ENCODE measurements around the gene CTCF. TPM values are rescaled to one million over a fixed set of nuclear protein-coding genes. Genes with fewer than 3 reads are reported as not detected.

The CTCF gene
- total and polyA plus RNA-seq, 2 experiments from 2014 or later = 64.5 to 72.3 TPM

GRCh38 chr16:67531247-67531646, 31.1 kb upstream of the CTCF start:
- Histone ChIP-seq H3K36me3 (ENCODE audit: insufficient read depth) (no peaks in the 10 kb centered on the region), H3K9me2 (ENCODE audit: insufficient read depth) (no peaks in the 10 kb centered on the region), H3K27me3 (ENCODE audit: insufficient read depth) (peaks cover 99% of the 10 kb centered on the region), H3K4me2 (no peak overlapping the region), H3K4me3 (no peak overlapping the region), H3K27ac (ENCODE audit: low read depth) (no peak overlapping the region), H3K4me1 (ENCODE audit: insufficient read depth) (peaks cover 8% of the 10 kb centered on the region; the same call in 1 of the 2 replicates), H3K79me2 (replicated peaks; ENCODE audit: insufficient read depth) (no peaks in the 10 kb centered on the region), H2AFZ (no peak overlapping the region), H4K20me1 (replicated peaks; ENCODE audit: insufficient read depth) (peaks cover 7% of the 10 kb centered on the region; the same call in 1 of the 2 replicates), H3F3A (replicated peaks; ENCODE audit: low read depth) (0 out of 2 replicates have a peak, but pooled peaks cover 10% of the 10 kb centered on the region)
- H3K27me3 Mint-ChIP-seq (ENCODE audit: insufficient read depth, low read depth, poor library complexity) = peaks cover 95% of the 10 kb centered on the region
- TF ChIP-seq REST (IDR thresholded peaks at IDR 0.05; ENCODE audit: unreplicated experiment) = no peak
- H3K36me3 Mint-ChIP-seq (ENCODE audit: low read depth) = no peaks in the 10 kb centered on the region
- no peak for ATAC-seq
- DNase-seq (ENCODE audit: low spot score) = no peak
- no peak overlapping the region for H3K27ac Mint-ChIP-seq
- no peaks in the 10 kb centered on the region; the same call in 2 of the 3 replicates for H3K9me3 Mint-ChIP-seq
- H3K4me1 Mint-ChIP-seq = peaks cover 4% of the 10 kb centered on the region; the same call in 2 of the 3 replicates
- H3K4me3 Mint-ChIP-seq = no peak overlapping the region; the same call in 2 of the 3 replicates

- H3K4me1 Mint-ChIP-seq = peaks cover 10% of the 10 kb centered on the region
These were observed 29.2 kb upstream of the CTCF start for GRCh38 chr16:67533024-67533560.

More at GRCh38 chr16:67533024-67533560, 29.2 kb upstream of the CTCF start:
- Histone ChIP-seq H3K4me2 (no peak overlapping the region), H4K20me1 (replicated peaks; ENCODE audit: insufficient read depth) (peaks cover 7% of the 10 kb centered on the region; the same call in 1 of the 2 replicates), H2AFZ (no peak overlapping the region), H3K79me2 (replicated peaks; ENCODE audit: insufficient read depth) (no peaks in the 10 kb centered on the region), H3K4me1 (ENCODE audit: insufficient read depth) (peaks cover 4% of the 10 kb centered on the region; the same call in 1 of the 2 replicates), H3F3A (replicated peaks; ENCODE audit: low read depth) (0 out of 2 replicates have a peak, but pooled peaks cover 7% of the 10 kb centered on the region), H3K27ac (ENCODE audit: low read depth) (no peak overlapping the region), H3K36me3 (ENCODE audit: insufficient read depth) (no peaks in the 10 kb centered on the region), H3K9me2 (ENCODE audit: insufficient read depth) (no peaks in the 10 kb centered on the region), H3K4me3 (no peak overlapping the region), H3K27me3 (ENCODE audit: insufficient read depth) (peaks cover 99% of the 10 kb centered on the region)
- TF ChIP-seq CTCF (conservative IDR thresholded peaks at IDR 0.05; ENCODE audit: low read depth in 2 of 2) = no peak
- no peak for TF ChIP-seq EZH2phosphoT487 (IDR thresholded peaks at IDR 0.05; ENCODE audit: unreplicated experiment)
- no peak for TF ChIP-seq CREB1 (CRISPR knock-in tag; IDR thresholded peaks at IDR 0.05; ENCODE audit: low read depth)
- no peak for TF ChIP-seq ZNF462 (CRISPR knock-in tag; IDR thresholded peaks at IDR 0.05)
- H3K27me3 Mint-ChIP-seq (ENCODE audit: insufficient read depth, low read depth, poor library complexity) = peaks cover 89% of the 10 kb centered on the region
- no peaks in the 10 kb centered on the region; the same call in 2 of the 3 replicates for H3K9me3 Mint-ChIP-seq
- no peak overlapping the region for H3K27ac Mint-ChIP-seq
- no peaks in the 10 kb centered on the region for H3K36me3 Mint-ChIP-seq (ENCODE audit: low read depth)
- ATAC-seq = no peak
- no peak overlapping the region; the same call in 2 of the 3 replicates for H3K4me3 Mint-ChIP-seq
- DNase-seq (ENCODE audit: low spot score) = no peak
